Esophagus muscularis mucosa (tissue), 4 donors: Measurements from ENCODE around the gene RHOU. TPM values are rescaled to one million over a fixed set of nuclear protein-coding genes. Genes with fewer than 3 reads are reported as not detected.

Experiments
- DNase-seq: peaks from one replicate; pipeline ENCODE4 v3.0.0-alpha.2; 2017; ENCODE audit errors: extremely low spot score
- H3K27ac ChIP-seq, 4 donors: fragments of 200-600 bp; sonication (generic); replicated peaks in 1 of 4; 1 replicate in 3 of 4; 2 replicates in 1 of 4; pipeline ENCODE4 v1.5.1; 2016 to 2019; ENCODE audit warnings: mild to moderate bottlenecking in 1 of 4
- H3K27me3 ChIP-seq, 4 donors: fragments of 200-600 bp; sonication (generic); one replicate each; pipeline versions ENCODE4 v1.5.1 to v1.6.0; 2016 to 2019
- H3K36me3 ChIP-seq, 4 donors: fragments of 200-600 bp; sonication (generic); one replicate each; pipeline ENCODE4 v1.5.1; 2016 to 2019
- H3K4me1 ChIP-seq, 4 donors: fragments of 200-600 bp; sonication (generic); one replicate each; pipeline ENCODE4 v1.5.1; 2016 to 2019
- H3K4me3 ChIP-seq, 4 donors: fragments of 200-600 bp; sonication (generic); 1 replicate in 2 of 4; 2 replicates in 2 of 4; pipeline ENCODE4 v1.5.1; 2016 to 2019; ENCODE audit warnings: mild to moderate bottlenecking in 4 of 4, moderate library complexity in 1 of 4
- H3K9me3 ChIP-seq, 4 donors: fragments of 200-600 bp; sonication (generic); 1 replicate in 3 of 4; 2 replicates in 1 of 4; pipeline ENCODE4 v1.5.1; 2016 to 2019
- CTCF ChIP-seq, 3 experiments: fragments of 200-600 bp in 2 of 3; fragments of 450-650 bp in 1 of 3; sonication (generic) in 2 of 3; IDR thresholded peaks; one replicate each; pipeline ENCODE4 v1.5.1; 2017 to 2019; ENCODE audit warnings: antibody characterized with exemption in 3 of 3, mild to moderate bottlenecking in 2 of 3, moderate library complexity in 1 of 3
- EP300 ChIP-seq: sonication (generic); formaldehyde crosslinking; IDR thresholded peaks from one replicate; pipeline ENCODE4 v1.6.1; 2017; ENCODE audit warnings: antibody characterized with exemption
- POLR2A ChIP-seq: fragments of 450-650 bp; IDR thresholded peaks from one replicate; pipeline ENCODE4 v1.6.1; 2017; ENCODE audit warnings: antibody characterized with exemption, moderate library complexity, mild to moderate bottlenecking, low read depth
- POLR2AphosphoS5 ChIP-seq, 2 donors: sonication (generic); formaldehyde crosslinking; IDR thresholded peaks; one replicate each; pipeline ENCODE4 v1.6.1; 2017; ENCODE audit warnings: antibody characterized with exemption in 2 of 2
- WGBS: methylation state at CpG from one replicate; pipeline ENCODE4 v1.1.5; 2018; 5-methylcytosine and 5-hydroxymethylcytosine counted together
- intact Hi-C: fragments of 100-400 bp; cut with DNase I; formaldehyde crosslinking; loops from one replicate; pipeline ENCODE4 v1.15.1; 2023
- total RNA-seq, 4 donors: library from RNA; depleted of rRNA; stranded (reverse); fragments of >200 nt; gene quantifications; one replicate each; pipeline versions ENCODE4 v1.1.0 to v1.2.1, GENCODE V29; 2016

RHOU gene
- total RNA-seq, 4 donors from 2014 or later, result 24.1 to 36.0 (median 26.0) TPM

GRCh38 chr1:228755800-228756199, 20.5 kb downstream of the RHOU start:
- no peak overlapping the region for H3K27ac ChIP-seq
- H3K4me3 ChIP-seq, result no peak overlapping the region
- intact Hi-C loops, result no loop called here
- H3K27me3 ChIP-seq, result no peaks in the 10 kb centered on the region
- 91% methylated on average over 3 of the region's 3 CpGs for WGBS
- no peaks in the 10 kb centered on the region for H3K9me3 ChIP-seq
- H3K36me3 ChIP-seq, result no peaks in the 10 kb centered on the region
- H3K4me1 ChIP-seq, result peaks cover 4 to 14% (median 7%) of the 10 kb centered on the region in 4 donors
- no peak for TF ChIP-seq EP300
- no peak for TF ChIP-seq POLR2AphosphoS5 (IDR thresholded peaks at IDR 0.05)
- no peak for TF ChIP-seq CTCF (IDR thresholded peaks at IDR 0.05)
- TF ChIP-seq POLR2A, result no peak
- no peak for DNase-seq

- intact Hi-C loops, result no loop called here
- no peak overlapping the region for H3K4me3 ChIP-seq
- TF ChIP-seq CTCF (IDR thresholded peaks at IDR 0.05) (no peak), POLR2AphosphoS5 (IDR thresholded peaks at IDR 0.05) (no peak), POLR2A (no peak), EP300 (no peak)
- peaks cover 4 to 14% (median 7%) of the 10 kb centered on the region in 4 donors for H3K4me1 ChIP-seq
- no peaks in the 10 kb centered on the region for H3K9me3 ChIP-seq
- H3K27me3 ChIP-seq, result no peaks in the 10 kb centered on the region
- 80% methylated on average over 4 of the region's 5 CpGs for WGBS
- no peaks in the 10 kb centered on the region for H3K36me3 ChIP-seq
- H3K27ac ChIP-seq, result no peak overlapping the region
- DNase-seq, result no peak
These were observed 21.2 kb downstream of the RHOU start for GRCh38 chr1:228756457-228756856.

- 94% methylated on average over 2 of the region's 4 CpGs for WGBS
- no peak for DNase-seq
These were observed 23.2 kb downstream of the RHOU start for GRCh38 chr1:228758447-228758846.

GRCh38 chr1:228760979-228761378, 25.7 kb downstream of the RHOU start:
- Histone ChIP-seq H3K36me3 (no peaks in the 10 kb centered on the region), H3K4me1 (no peaks in the 10 kb centered on the region), H3K27ac (no peak overlapping the region), H3K27me3 (no peaks in the 10 kb centered on the region), H3K9me3 (no peaks in the 10 kb centered on the region), H3K4me3 (no peak overlapping the region)
- intact Hi-C loops, result no loop called here
- TF ChIP-seq EP300 (no peak), POLR2AphosphoS5 (IDR thresholded peaks at IDR 0.05) (no peak), CTCF (IDR thresholded peaks at IDR 0.05) (no peak), POLR2A (no peak)
- no peak for DNase-seq
- 92% methylated on average over 9 of the region's 9 CpGs for WGBS

More at GRCh38 chr1:228758447-228758846, 23.2 kb downstream of the RHOU start:
- Histone ChIP-seq H3K27me3 (no peaks in the 10 kb centered on the region), H3K4me1 (peaks cover 4 to 14% (median 6%) of the 10 kb centered on the region in 4 donors), H3K36me3 (no peaks in the 10 kb centered on the region), H3K9me3 (no peaks in the 10 kb centered on the region), H3K4me3 (no peak overlapping the region), H3K27ac (no peak overlapping the region)
- TF ChIP-seq CTCF (IDR thresholded peaks at IDR 0.05) (no peak), EP300 (no peak), POLR2AphosphoS5 (IDR thresholded peaks at IDR 0.05) (no peak), POLR2A (no peak)
- intact Hi-C loops, result no loop called here

GRCh38 chr1:228763561-228763960, 28.3 kb downstream of the RHOU start:
- DNase-seq, result no peak

More at GRCh38 chr1:228763561-228763960, 28.3 kb downstream of the RHOU start:
- no peak for TF ChIP-seq EP300
- TF ChIP-seq POLR2A, result no peak
- TF ChIP-seq CTCF (IDR thresholded peaks at IDR 0.05), result no peak
- no peak for TF ChIP-seq POLR2AphosphoS5 (IDR thresholded peaks at IDR 0.05)
- H3K36me3 ChIP-seq, result no peaks in the 10 kb centered on the region
- H3K4me3 ChIP-seq, result no peak overlapping the region
- H3K9me3 ChIP-seq, result no peaks in the 10 kb centered on the region
- 89% methylated on average over 3 of the region's 3 CpGs for WGBS
- no peaks in the 10 kb centered on the region for H3K4me1 ChIP-seq
- H3K27me3 ChIP-seq, result no peaks in the 10 kb centered on the region
- intact Hi-C loops, result no loop called here
- H3K27ac ChIP-seq, result no peak overlapping the region
